HG02884 (cell line): ENCODE data around the gene TNIP1.

Source experiments
- ATAC-seq: cut with Tn5 transposase; IDR thresholded peaks from one replicate; pipeline ENCODE4 v1.9.1; 2021; ENCODE audit warnings: mild to moderate bottlenecking, moderate library complexity; ENCODE audit not compliant: unreplicated experiment

The TNIP1 gene

GRCh38 chr5:151005187-151005949 is 75.5 kb downstream of the TNIP1 start:
- ATAC-seq, result no peak

DNA sequence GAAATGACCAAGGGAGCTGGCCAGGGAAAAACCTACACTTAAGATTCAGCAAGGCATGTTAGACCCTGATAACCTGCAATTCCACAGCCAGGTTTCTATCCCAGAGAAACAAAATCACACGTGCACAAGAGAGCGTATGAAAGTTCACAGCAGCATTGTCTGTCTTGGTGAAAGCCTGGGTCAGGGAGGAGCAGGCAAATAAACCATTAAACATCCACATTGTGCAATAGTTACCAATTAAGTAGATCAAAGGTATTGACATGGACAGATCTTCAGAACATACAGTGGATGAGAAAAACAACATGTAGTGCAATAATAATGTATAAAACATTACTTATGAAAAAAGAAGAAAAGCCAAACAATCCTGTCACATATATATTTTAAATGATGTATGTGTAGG is 76.3 kb downstream of the TNIP1 start:
- ATAC-seq, result no peak

- ATAC-seq, result no peak
Measured at GRCh38 chr5:151003503-151003860, 77.4 kb downstream of the TNIP1 start.

DNA sequence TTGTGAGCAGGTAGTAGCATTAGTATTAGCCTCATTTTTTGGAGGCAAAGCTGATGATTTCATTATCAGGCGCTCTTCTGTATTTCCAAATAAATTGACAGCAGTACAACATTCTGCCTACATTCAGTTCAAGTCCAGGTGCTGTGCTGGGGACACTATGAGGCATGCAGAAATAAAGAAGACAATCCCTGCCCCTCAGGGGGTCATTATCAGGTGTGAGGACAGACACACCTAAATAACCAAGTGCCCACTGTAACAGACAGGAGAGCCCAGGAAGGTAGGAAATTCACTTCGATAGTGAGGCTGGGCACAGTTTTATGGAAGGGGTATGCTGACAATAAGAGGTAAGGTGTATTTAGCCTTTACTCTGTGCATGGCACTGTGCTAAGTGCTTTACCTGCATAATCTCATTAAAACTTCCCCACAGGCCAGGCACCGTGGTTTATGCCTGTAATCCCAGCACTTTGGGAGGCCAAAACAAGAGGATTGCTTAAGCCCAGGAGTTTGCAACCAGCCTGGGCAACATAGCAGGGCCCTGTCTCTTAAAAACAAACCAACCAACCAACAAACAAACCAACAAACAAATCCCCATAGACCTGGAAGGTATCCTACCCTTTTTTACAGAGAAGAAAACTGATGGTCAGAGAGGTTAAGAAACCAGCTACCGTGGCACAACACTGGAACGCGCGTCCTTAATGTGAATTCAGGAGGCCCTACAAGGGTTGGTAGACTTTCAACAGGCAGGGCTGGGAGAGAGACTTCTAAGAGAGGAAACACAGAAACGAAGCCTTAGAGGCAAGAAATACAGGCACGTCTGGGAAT is 77.9 kb downstream of the TNIP1 start:
- no peak for ATAC-seq

GRCh38 chr5:151002250-151002649 is 78.6 kb downstream of the TNIP1 start:
- no peak for ATAC-seq

GRCh38 chr5:151001436-151001835 is 79.4 kb downstream of the TNIP1 start:
- ATAC-seq, result no peak

GRCh38 chr5:150999704-151000442 is 81.0 kb downstream of the TNIP1 start:
- no peak for ATAC-seq

DNA sequence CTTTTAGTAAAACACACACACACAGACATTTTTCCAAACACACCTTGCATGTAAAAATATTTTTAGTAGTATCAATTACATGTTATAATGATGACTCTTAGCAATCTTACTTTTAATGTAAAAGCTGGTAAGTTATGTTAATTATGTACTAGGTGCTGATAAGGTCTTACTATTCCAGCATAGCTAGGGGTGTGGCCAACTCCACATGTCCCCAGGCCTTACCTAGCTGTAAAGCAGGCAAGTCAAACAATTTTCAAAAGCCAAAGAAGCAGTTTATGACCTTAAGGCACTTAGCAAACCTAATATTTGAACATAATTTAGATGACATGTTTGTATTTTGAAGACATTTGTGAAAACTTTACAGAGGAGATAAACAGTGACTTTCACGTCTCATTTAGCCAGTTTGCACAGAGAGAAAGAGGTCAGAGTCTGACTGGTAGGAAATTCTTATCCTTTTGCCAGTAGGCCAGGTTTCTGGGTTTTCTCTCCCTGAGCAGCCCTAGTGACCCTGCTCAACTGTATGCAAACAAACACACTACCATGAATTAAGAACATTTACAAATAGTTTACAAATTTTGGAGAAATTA is 86.9 kb downstream of the TNIP1 start:
- ATAC-seq, result no peak

GRCh38 chr5:150993422-150993821 is 87.4 kb downstream of the TNIP1 start:
- no peak for ATAC-seq

- ATAC-seq, result no peak
Measured at GRCh38 chr5:150992705-150993104, 88.1 kb downstream of the TNIP1 start.

DNA sequence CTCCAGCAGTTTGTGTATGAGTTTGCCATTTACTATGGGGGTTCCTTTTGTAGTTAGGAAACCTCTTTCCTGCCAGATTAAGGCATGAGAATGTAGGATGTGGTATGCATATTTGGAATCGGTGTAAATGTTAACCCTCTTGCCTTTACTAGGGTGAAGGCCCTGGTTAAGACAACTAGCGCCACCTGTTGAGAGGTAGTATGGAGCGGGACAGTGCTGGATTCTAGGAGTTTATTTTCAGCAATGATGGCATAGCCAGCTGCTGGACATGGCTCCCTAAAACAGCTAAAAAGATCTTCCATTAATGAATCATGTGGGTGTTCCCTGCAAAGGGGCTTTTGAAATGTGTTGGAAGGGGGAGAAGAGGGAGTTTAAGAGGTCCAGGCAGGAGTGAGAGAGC is 91.1 kb downstream of the TNIP1 start:
- ATAC-seq, result no peak

- ATAC-seq, result no peak
Measured at GRCh38 chr5:150987746-150988145, 93.1 kb downstream of the TNIP1 start.
